Psoas muscle (tissue), 8 donors: ENCODE results near the gene PLPP3. TPM values are rescaled to one million over a fixed set of nuclear protein-coding genes. Genes with fewer than 3 reads are reported as not detected.

ENCODE experiments used
- ATAC-seq, 4 donors: fragments of 200-7000 bp; cut with Tn5 transposase; one replicate each; pipeline ENCODE4 v1.9.1; 2020; ENCODE audit warnings: moderate library complexity in 3 of 4, mild to moderate bottlenecking in 2 of 4
- DNase-seq, 2 donors: peaks; one replicate each; pipeline ENCODE4 v3.0.0-alpha.2; 2020
- H3K27ac ChIP-seq: fragments of 200-600 bp; one replicate; pipeline ENCODE4 v1.8.0; 2022
- H3K27me3 ChIP-seq, 3 donors: fragments of 200-600 bp in 1 of 3; one replicate each; pipeline versions ENCODE4 v1.6.1 to v1.8.0; 2013 to 2022; ENCODE audit warnings: low read length in 2 of 3, mild to moderate bottlenecking in 2 of 3, moderate library complexity in 1 of 3; ENCODE audit not compliant: insufficient read depth in 3 of 3
- H3K36me3 ChIP-seq, 2 donors: fragments of 200-600 bp in 1 of 2; one replicate each; pipeline versions ENCODE4 v1.6.1 to v1.8.0; 2013 to 2022; ENCODE audit warnings: low read depth in 1 of 2, mild to moderate bottlenecking in 1 of 2, moderate library complexity in 1 of 2; ENCODE audit not compliant: insufficient read depth in 1 of 2
- H3K4me1 ChIP-seq: fragments of 200-600 bp; one replicate; pipeline ENCODE4 v1.8.0; 2022
- H3K4me3 ChIP-seq: fragments of 200-600 bp; one replicate; pipeline ENCODE4 v1.8.0; 2022; ENCODE audit warnings: mild to moderate bottlenecking
- H3K9me3 ChIP-seq: fragments of 200-600 bp; one replicate; pipeline ENCODE4 v1.8.0; 2022
- CTCF ChIP-seq: fragments of 200-600 bp; IDR thresholded peaks from one replicate; pipeline ENCODE4 v1.8.0; 2022; ENCODE audit warnings: antibody characterized with exemption
- WGBS, 3 donors: extraction: QIAGEN DNeasy Blood & Tissue Kit; methylation state at CpG; one replicate each; pipeline versions ENCODE4 v1.1.6 to v1.1.7; 2013; 5-methylcytosine and 5-hydroxymethylcytosine counted together
- intact Hi-C, 2 donors: fragments of 100-400 bp; cut with DNase I; formaldehyde crosslinking; loops; one replicate each; pipeline versions ENCODE4 v1.11.0 to v1.14.2; 2022
- polyA plus RNA-seq, 3 donors: library from polyadenylated mRNA; stranded (reverse); fragments of 200-250 nt; gene quantifications; one replicate each; pipeline ENCODE4 v1.2.3, GENCODE V29; 2013
- total RNA-seq, 4 donors: library from RNA; stranded (reverse); fragmentation: NEBNext Ultra II Directional in 2 of 4; extraction: Animal tissue kit (Norgen Biotek cat#: 25700) in 2 of 4; gene quantifications; one replicate each; pipeline versions ENCODE4 v1.2.1 to v1.2.4, GENCODE V29; 2021 to 2023
- donor health status: healthy with polysubstance abuse.
- donor health status: DM: no; HTN: no; CAD: no; lungs with moderate emphysema.
- donor health status: Bipolar disorder and iron deficiency.
- donor health status: healthy.
- donor health status: DM: yes; HTN: yes; CAD: no.
- donor health status: DM: no; HTN: no; CAD: no.
- donor health status: DM: no; HTN: no; CAD: no.
- donor health status: DM: yes; HTN: yes; CAD: no.

Gene PLPP3
- total and polyA plus RNA-seq, 7 donors = 35.5 to 69.1 (median 46.3) TPM

DNA sequence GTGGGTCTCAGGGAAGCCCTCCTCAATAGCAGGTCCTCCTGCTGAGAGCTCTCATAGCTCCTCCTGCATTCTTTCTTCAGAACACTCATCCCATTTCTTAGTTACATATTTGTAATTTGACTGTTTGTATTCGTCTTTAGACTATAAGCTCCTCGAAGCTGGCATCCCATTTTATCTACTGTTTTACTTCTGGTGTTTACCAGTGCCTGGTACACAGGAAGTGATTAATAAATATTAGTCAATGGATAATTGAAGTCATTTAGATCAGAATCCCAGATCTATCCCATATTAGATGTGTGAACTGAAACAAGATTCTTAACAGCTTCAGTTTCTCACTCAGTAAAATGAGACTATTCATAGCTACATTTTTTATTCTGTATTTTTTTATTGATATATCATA, 88.7 kb downstream of the PLPP3 start:
- no peak for DNase-seq
- Histone ChIP-seq H3K27me3 (no peaks in the 10 kb centered on the region), H3K4me1 (peaks cover 10% of the 10 kb centered on the region), H3K36me3 (peaks cover 6 to 19% of the 10 kb centered on the region in 2 donors), H3K9me3 (no peaks in the 10 kb centered on the region), H3K27ac (no peak overlapping the region), H3K4me3 (no peak overlapping the region)
- WGBS, 3 donors = 78 to 91% (median 87%) methylated on average over 2 of the region's 2 CpGs
- TF ChIP-seq CTCF = no peak
- intact Hi-C loops = no loop called here
- ATAC-seq = no peak

DNA sequence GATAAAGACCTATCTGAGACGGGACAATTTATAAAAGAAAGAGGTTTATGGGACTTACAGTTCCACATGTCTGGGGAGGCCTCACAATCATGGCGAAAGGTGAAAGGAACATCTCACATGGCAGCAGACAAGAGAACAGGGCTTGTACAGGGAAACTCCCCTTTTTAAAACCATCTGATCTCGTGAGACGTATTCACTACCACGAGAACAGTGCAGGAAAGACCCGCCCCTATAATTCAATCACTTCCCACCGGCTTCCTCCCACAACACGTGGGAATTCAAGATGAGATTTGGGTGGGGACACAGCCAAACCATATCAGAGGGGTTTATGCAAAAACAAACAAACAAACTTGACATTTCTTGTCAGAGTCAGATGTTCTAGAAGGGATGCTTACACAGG, 89.7 kb downstream of the PLPP3 start:
- no peak for DNase-seq
- peaks cover 3 to 10% of the 10 kb centered on the region in 2 donors for H3K36me3 ChIP-seq
- intact Hi-C loops = no loop called here
- no peak for ATAC-seq
- peaks cover 10% of the 10 kb centered on the region for H3K4me1 ChIP-seq
- TF ChIP-seq CTCF = no peak
- no peak overlapping the region for H3K27ac ChIP-seq
- no peaks in the 10 kb centered on the region for H3K27me3 ChIP-seq
- no peaks in the 10 kb centered on the region for H3K9me3 ChIP-seq
- 71 to 87% (median 80%) methylated on average over 8 of the region's 8 CpGs for WGBS, 3 donors
- H3K4me3 ChIP-seq = no peak overlapping the region

DNA sequence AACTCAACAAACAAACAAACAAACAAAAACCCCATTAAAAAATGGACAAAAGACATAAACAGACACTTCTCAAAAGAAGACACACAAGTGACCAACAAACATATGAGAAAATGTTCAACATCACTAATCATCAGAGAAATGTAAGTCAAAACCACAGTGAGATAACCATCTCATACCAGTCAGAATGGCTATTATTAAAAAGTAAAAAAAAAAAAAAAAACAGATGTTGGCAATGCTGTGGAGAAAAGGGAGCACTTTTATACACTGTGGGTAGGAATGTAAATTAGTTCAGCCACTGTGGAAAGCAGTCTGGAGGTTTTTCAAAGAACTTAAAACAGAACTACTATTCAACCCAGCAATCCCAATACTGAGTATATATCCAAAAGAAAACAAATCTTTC, 94.7 kb downstream of the PLPP3 start:
- H3K27me3 ChIP-seq = no peaks in the 10 kb centered on the region
- ATAC-seq (no peak), DNase-seq (no peak)
- H3K27ac ChIP-seq = no peak overlapping the region
- no peaks in the 10 kb centered on the region for H3K36me3 ChIP-seq
- H3K4me1 ChIP-seq = no peaks in the 10 kb centered on the region
- intact Hi-C loops = no loop called here
- H3K9me3 ChIP-seq = no peaks in the 10 kb centered on the region
- no peak for TF ChIP-seq CTCF
- no peak overlapping the region for H3K4me3 ChIP-seq

GRCh38 chr1:56483104-56483503, 96.3 kb downstream of the PLPP3 start:
- no peak for DNase-seq
- no peak overlapping the region for H3K4me3 ChIP-seq
- ATAC-seq = no peak
- H3K4me1 ChIP-seq = no peaks in the 10 kb centered on the region
- no peaks in the 10 kb centered on the region for H3K36me3 ChIP-seq
- no peaks in the 10 kb centered on the region for H3K27me3 ChIP-seq
- intact Hi-C loops = no loop called here
- no peak overlapping the region for H3K27ac ChIP-seq
- no peak for TF ChIP-seq CTCF
- no peaks in the 10 kb centered on the region for H3K9me3 ChIP-seq
- 90 to 97% (median 96%) methylated on average over 1 of the region's 1 CpG for WGBS, 3 donors

DNA sequence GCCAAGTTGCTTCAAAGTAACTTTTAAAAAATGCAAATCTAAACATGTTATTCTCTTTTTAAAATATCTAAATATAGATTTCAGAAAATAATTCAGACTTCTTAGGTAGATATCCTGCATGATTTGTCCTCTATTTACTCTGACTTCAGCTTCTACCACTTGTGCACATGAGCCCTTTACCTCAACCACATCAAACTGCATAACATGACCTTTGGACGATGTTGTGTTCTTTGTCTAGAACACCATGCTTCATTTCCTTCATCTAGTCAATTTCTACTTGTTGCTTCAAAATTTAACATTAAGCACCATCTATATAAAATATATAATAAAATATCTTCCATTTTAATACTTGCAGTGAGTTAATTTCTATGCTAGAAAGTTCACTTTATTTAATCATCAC, 96.9 kb downstream of the PLPP3 start:
- no peak overlapping the region for H3K27ac ChIP-seq
- no peak for DNase-seq
- TF ChIP-seq CTCF = no peak
- H3K9me3 ChIP-seq = no peaks in the 10 kb centered on the region
- no peaks in the 10 kb centered on the region for H3K36me3 ChIP-seq
- intact Hi-C loops = no loop called here
- no peak overlapping the region for H3K4me3 ChIP-seq
- H3K27me3 ChIP-seq = no peaks in the 10 kb centered on the region
- H3K4me1 ChIP-seq = no peaks in the 10 kb centered on the region
- 93 to 99% (median 93%) methylated on average over 1 of the region's 1 CpG for WGBS, 3 donors
- ATAC-seq = no peak
